Endothelial cell of umbilical vein (primary cell): ENCODE measurements around the gene HCFC1. TPM values are rescaled to one million over a fixed set of nuclear protein-coding genes. Genes with fewer than 3 reads are reported as not detected.

ENCODE experiments used
- BruUV-seq: library from RNA; stranded (reverse); fragments of 400-500 nt; replicated peaks from 2 replicates; lab custom pipeline; 2021; lab: Mats Ljungman, UMichigan
- CTCF ChIA-PET: fragments of 300-600, 350-600 bp; sonication (Branson Sonifier 250); formaldehyde crosslinking; loops from one replicate; lab custom pipeline; 2021; ENCODE audit warnings: antibody characterized with exemption, inconsistent platforms; lab: Charles Lee
- POLR2A ChIA-PET: fragments of 300-600, 350-600 bp; sonication (Branson Sonifier 250); formaldehyde crosslinking; loops from one replicate; lab custom pipeline; 2021; ENCODE audit warnings: antibody characterized with exemption, inconsistent platforms; lab: Charles Lee
- DNase-seq: peaks from one replicate; pipeline ENCODE4 v3.0.0-alpha.2; 2011; ENCODE audit warnings: low read depth, low spot score
- FAIRE-seq: peaks from 2 replicates; lab custom pipeline; 2011; peaks lifted over from hg19 to GRCh38; lab: Jason Lieb, UNC
- H2AFZ ChIP-seq: 2 replicates; pipeline ENCODE4 v1.6.0; 2012; ENCODE audit warnings: low read depth, low read length, control low read depth, inconsistent platforms
- H3K27ac ChIP-seq: 2 replicates; pipeline ENCODE4 v1.5.1; 2011; ENCODE audit warnings: low read depth, mild to moderate bottlenecking, control low read depth, low read length, moderate library complexity; ENCODE audit not compliant: insufficient read depth
- H3K27me3 ChIP-seq, 2 experiments: 2 replicates each; pipeline versions ENCODE4 v1.6.0 to v1.6.1; 2011; ENCODE audit warnings: low read length in 2 of 2, mixed read lengths in 1 of 2; ENCODE audit not compliant: control insufficient read depth in 2 of 2, insufficient read depth in 2 of 2
- H3K36me3 ChIP-seq, 2 experiments: 2 replicates in 1 of 2; 3 replicates in 1 of 2; pipeline ENCODE4 v1.5.1; 2011; ENCODE audit warnings: low read length in 2 of 2, mild to moderate bottlenecking in 1 of 2, moderate library complexity in 1 of 2; ENCODE audit not compliant: control insufficient read depth in 2 of 2, insufficient read depth in 2 of 2; ENCODE audit errors: extremely low read depth in 1 of 2
- H3K4me1 ChIP-seq: 3 replicates; pipeline ENCODE4 v1.5.1; 2011; ENCODE audit warnings: mild to moderate bottlenecking, low read length; ENCODE audit not compliant: control insufficient read depth, insufficient read depth; ENCODE audit errors: extremely low read depth
- H3K4me2 ChIP-seq: 2 replicates; pipeline ENCODE4 v1.6.1; 2011; ENCODE audit warnings: low read length, control low read depth, mixed read lengths; ENCODE audit not compliant: insufficient read depth
- H3K4me3 ChIP-seq, 3 experiments: fragments of 200-600 bp in 1 of 3; sonication (generic), shearing (Covaris generic) in 1 of 3; replicated peaks in 1 of 3; 2 replicates each; pipeline ENCODE4 v1.5.1; 2011 to 2016; ENCODE audit warnings: control low read depth in 3 of 3, low read length in 3 of 3, mild to moderate bottlenecking in 2 of 3, inconsistent platforms in 1 of 3, low read depth in 1 of 3, moderate library complexity in 1 of 3; ENCODE audit not compliant: insufficient read depth in 1 of 3
- H3K79me2 ChIP-seq: 2 replicates; pipeline ENCODE4 v1.6.0; 2012; ENCODE audit warnings: low read length, inconsistent platforms; ENCODE audit not compliant: control insufficient read depth, insufficient read depth
- H3K9ac ChIP-seq: replicated peaks from 2 replicates; pipeline ENCODE3; 2011; ENCODE audit warnings: low read length, control low read depth; ENCODE audit not compliant: insufficient read depth; ENCODE audit errors: extremely low read depth
- H3K9me1 ChIP-seq: replicated peaks from 3 replicates; pipeline ENCODE4 v1.6.0; 2011; ENCODE audit warnings: mild to moderate bottlenecking, low read length; ENCODE audit not compliant: control insufficient read depth, insufficient read depth; ENCODE audit errors: extremely low read depth
- H3K9me3 ChIP-seq: replicated peaks from 2 replicates; pipeline ENCODE4 v1.5.1; 2012; ENCODE audit warnings: low read length, inconsistent platforms; ENCODE audit not compliant: control insufficient read depth, insufficient read depth
- H4K20me1 ChIP-seq: replicated peaks from 2 replicates; pipeline ENCODE3; 2011; ENCODE audit warnings: mild to moderate bottlenecking, low read length; ENCODE audit not compliant: control insufficient read depth, insufficient read depth; ENCODE audit errors: extremely low read depth
- EZH2 ChIP-seq: IDR thresholded peaks from 2 replicates; pipeline ENCODE4 v1.6.1; 2012; ENCODE audit warnings: borderline replicate concordance, low read depth, mild to moderate bottlenecking, moderate library complexity, low read length, inconsistent platforms; ENCODE audit not compliant: severe bottlenecking
- FOS ChIP-seq: IDR thresholded peaks from 2 replicates; pipeline ENCODE4 v1.6.1; 2011; ENCODE audit warnings: mild to moderate bottlenecking, low read length, moderate library complexity, borderline replicate concordance; ENCODE audit not compliant: insufficient read depth
- JUN ChIP-seq: IDR thresholded peaks from 2 replicates; pipeline ENCODE4 v1.6.1; 2011; ENCODE audit warnings: borderline replicate concordance, low read depth; ENCODE audit not compliant: insufficient read length, insufficient read depth
- MYC ChIP-seq: IDR thresholded peaks from one replicate; pipeline ENCODE4 v1.6.1; 2011; ENCODE audit warnings: mild to moderate bottlenecking, low read depth, low read length
- POLR2A ChIP-seq: IDR thresholded peaks from 2 replicates; pipeline ENCODE4 v1.6.1; 2012; ENCODE audit warnings: low read depth, mild to moderate bottlenecking, control low read depth, low read length
- dilution Hi-C: fragments of 300-500 bp; cut with MboI; formaldehyde crosslinking; loops from one replicate; pipeline ENCODE4 v1.15.0; 2019; ENCODE audit warnings: low sequenced_read_pairs; ENCODE audit not compliant: extremely low pct_ligation_motif_present
- intact Hi-C: fragments of 100-400 bp; cut with micrococcal nuclease; formaldehyde crosslinking; loops from one replicate; pipeline ENCODE4 v1.10.0; 2022
- polyA plus RNA-seq, 4 experiments: library from polyadenylated mRNA; depleted of rRNA in 3 of 4; stranded (reverse) in 3 of 4; unstranded in 1 of 4; fragments of >200 nt; gene quantifications; 2 replicates each; pipeline versions ENCODE4 v1.2.1 to v1.2.3, GENCODE V29; 2011 to 2012; ENCODE audit warnings: missing spikeins in 1 of 4
- total RNA-seq: library from RNA; stranded (reverse); gene quantifications from 2 replicates; pipeline ENCODE4 v1.2.3, GENCODE V29; 2021
- TF ChIP-seq, protein P1 (sequence below), 2 donors: IDR thresholded peaks; 1 replicate in 1 of 2; 2 replicates in 1 of 2; pipeline ENCODE4 v1.5.1; 2011; ENCODE audit warnings: low read length in 2 of 2, mild to moderate bottlenecking in 2 of 2, moderate library complexity in 2 of 2, control low read depth in 1 of 2, inconsistent platforms in 1 of 2, low read depth in 1 of 2; ENCODE audit not compliant: insufficient read depth in 1 of 2; ENCODE audit errors: extremely low read depth in 1 of 2

HCFC1 gene
- total and polyA plus RNA-seq, 2 donors (not counting 3 experiments of a cell fraction or from before 2014, with no cell fraction given): 15.9 to 85.9 TPM

DNA sequence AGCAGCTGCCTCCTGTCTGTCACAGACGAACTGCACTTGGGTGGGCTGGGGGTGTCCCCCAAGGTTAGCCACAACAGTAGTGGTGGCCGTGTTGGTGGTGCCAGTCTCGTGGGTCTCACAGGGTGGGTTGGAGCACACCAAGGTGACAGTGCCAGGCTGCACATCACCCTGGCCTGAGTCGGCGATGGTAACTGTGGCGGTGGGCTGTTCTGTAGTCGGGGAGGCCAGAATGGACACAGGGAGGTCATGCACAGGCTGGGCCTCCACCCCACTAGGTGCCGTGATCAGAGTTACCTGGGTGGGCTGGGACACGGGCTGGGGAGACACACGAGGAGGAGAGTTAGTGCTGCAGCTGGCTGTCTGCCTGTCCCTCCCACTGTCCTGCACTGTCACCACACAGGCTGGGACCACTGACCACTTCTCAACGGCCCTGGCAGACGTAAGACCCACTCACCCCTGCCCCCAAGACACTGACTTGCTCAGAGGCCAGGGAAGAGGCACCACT, 16.3 kb downstream of the HCFC1 start:
- Histone ChIP-seq H3K4me1 (peaks cover 5% of the 10 kb centered on the region), H3K4me3 (no peak overlapping the region), H4K20me1 (no peaks in the 10 kb centered on the region), H3K36me3 (peaks cover 24 to 73% of the 10 kb centered on the region in 2 experiments), H3K4me2 (no peak overlapping the region), H3K9me1 (no peaks in the 10 kb centered on the region), H3K9ac (no peak overlapping the region), H3K79me2 (peaks cover 9% of the 10 kb centered on the region), H3K9me3 (no peaks in the 10 kb centered on the region), H3K27me3 (no peaks in the 10 kb centered on the region), H2AFZ (no peak overlapping the region), H3K27ac (no peak overlapping the region)
- DNase-seq (no peak), FAIRE-seq (no peak)
- ChIA-PET POLR2A (no interaction called here), CTCF (no interaction called here)
- TF ChIP-seq, protein P1, sequence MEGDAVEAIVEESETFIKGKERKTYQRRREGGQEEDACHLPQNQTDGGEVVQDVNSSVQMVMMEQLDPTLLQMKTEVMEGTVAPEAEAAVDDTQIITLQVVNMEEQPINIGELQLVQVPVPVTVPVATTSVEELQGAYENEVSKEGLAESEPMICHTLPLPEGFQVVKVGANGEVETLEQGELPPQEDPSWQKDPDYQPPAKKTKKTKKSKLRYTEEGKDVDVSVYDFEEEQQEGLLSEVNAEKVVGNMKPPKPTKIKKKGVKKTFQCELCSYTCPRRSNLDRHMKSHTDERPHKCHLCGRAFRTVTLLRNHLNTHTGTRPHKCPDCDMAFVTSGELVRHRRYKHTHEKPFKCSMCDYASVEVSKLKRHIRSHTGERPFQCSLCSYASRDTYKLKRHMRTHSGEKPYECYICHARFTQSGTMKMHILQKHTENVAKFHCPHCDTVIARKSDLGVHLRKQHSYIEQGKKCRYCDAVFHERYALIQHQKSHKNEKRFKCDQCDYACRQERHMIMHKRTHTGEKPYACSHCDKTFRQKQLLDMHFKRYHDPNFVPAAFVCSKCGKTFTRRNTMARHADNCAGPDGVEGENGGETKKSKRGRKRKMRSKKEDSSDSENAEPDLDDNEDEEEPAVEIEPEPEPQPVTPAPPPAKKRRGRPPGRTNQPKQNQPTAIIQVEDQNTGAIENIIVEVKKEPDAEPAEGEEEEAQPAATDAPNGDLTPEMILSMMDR (IDR thresholded peaks at IDR 0.05; ENCODE audit: extremely low read depth in 1 of 2, insufficient read depth in 1 of 2, low read depth in 1 of 2, low read length in 2 of 2): no peak
- TF ChIP-seq FOS (no peak), MYC (no peak), EZH2 (no peak), POLR2A (no peak), JUN (no peak)
- no TSS peak for BruUV-seq
- dilution Hi-C loops (no loop called here), intact Hi-C loops (no loop called here)
